ENCODE data around the gene P4HA2. TPM values are rescaled to one million over a fixed set of nuclear protein-coding genes. Genes with fewer than 3 reads are reported as not detected.
A peak's percentile ranks its signal among the peaks of the same experiment; 100 is the strongest.

The P4HA2 gene
- total RNA-seq (2021; fragmentation: NEBNext Ultra II Directional; extraction: Animal tissue kit (Norgen Biotek cat#: 25700)): 7.4 and 8.2 TPM in 2 replicates
- polyA plus RNA-seq (2011; rRNA removed): 8.9 and 9.3 TPM in 2 replicates
- polyA plus RNA-seq (2011; cell fraction: cytosol; rRNA removed): 11.6 TPM
- 13.6 TPM for polyA plus RNA-seq (2011; cell fraction: nucleus; rRNA removed)
- polyA plus RNA-seq (2012, experiment 1 of 2): 8.6 to 11.1 TPM (median 10.7 TPM) in 4 replicates
- polyA plus RNA-seq (2012, experiment 2 of 2): 4.2 TPM
- 9.8 TPM for polyA plus RNA-seq (2013, experiment 1 of 2)
- 9.3 TPM for polyA plus RNA-seq (2013, experiment 2 of 2)
- 14.1 and 18.4 TPM in 2 replicates for polyA minus RNA-seq (2011; rRNA and poly(A)+ RNA removed)
- 5.3 TPM for polyA minus RNA-seq (2011; cell fraction: cytosol; rRNA and poly(A)+ RNA removed)
- polyA minus RNA-seq (2011; cell fraction: nucleus; rRNA and poly(A)+ RNA removed): 6.9 TPM
- long read RNA-seq, experiment 1, partial matches to known transcripts: 1 of 2 reads
- long read RNA-seq, experiment 1, other reads (novel, unspliced or antisense): 1 of 2 reads
- long read RNA-seq, experiment 2, partial matches to known transcripts: 0 of 2 reads
- long read RNA-seq, experiment 2, other reads (novel, unspliced or antisense): 2 of 2 reads

- H3K27ac ChIP-seq (ENCODE audit: low read depth, low read length): no peak within 1 kb of the TSS; the same call in 1 of the 2 replicates
- H2BK20ac ChIP-seq (ENCODE audit: low read length): no peak within 1 kb of the TSS
- H3K4me2 ChIP-seq (ENCODE audit: insufficient read depth in 1 of 2, low read depth in 2 of 2, low read length in 2 of 2): peak within 1 kb of the TSS; percentile 75 to 80
- DNase-seq (ENCODE audit: low read depth in 1 of 2, low spot score in 2 of 2) (peak; percentile 46 to 86), FAIRE-seq (no peak)
- H4K20me1 ChIP-seq (replicated peaks in 1 of 2; ENCODE audit: control insufficient read depth in 1 of 2, insufficient read depth in 2 of 2, low read length in 2 of 2): peaks cover 0 to 1% of the 10 kb centered on the region in 2 experiments
- H3K14ac ChIP-seq (ENCODE audit: insufficient read length): no peak within 1 kb of the TSS
- H3K4me3 ChIP-seq (ENCODE audit: extremely low read depth in 1 of 4, insufficient read depth in 2 of 4, low read depth in 3 of 4, low read length in 4 of 4): peak within 1 kb of the TSS; percentile 57 to 77 (median 60)
- H3K27me3 ChIP-seq (replicated peaks in 1 of 4; ENCODE audit: control insufficient read depth in 3 of 4, extremely low read depth in 1 of 4, insufficient read depth in 3 of 4, low read length in 3 of 4): peaks cover 3 to 22% (median 20%) of the 10 kb centered on the region in 4 experiments
- H2BK120ac ChIP-seq (replicated peaks; ENCODE audit: low read depth, low read length): no peak within 1 kb of the TSS
- H4K91ac ChIP-seq (replicated peaks; ENCODE audit: insufficient read length, low read length): no peak within 1 kb of the TSS
- H3K23ac ChIP-seq (ENCODE audit: insufficient read length): no peak within 1 kb of the TSS
- H3K4me1 ChIP-seq (replicated peaks in 1 of 4; ENCODE audit: control insufficient read depth in 3 of 4, insufficient read depth in 4 of 4, low read length in 3 of 4): peaks cover 0 to 7% (median 5%) of the 10 kb centered on the region in 4 experiments; a peak in 4 of 7 replicates
- no peak within 1 kb of the TSS for H3K56ac ChIP-seq (replicated peaks; ENCODE audit: insufficient read length, low read depth, low read length)
- no peaks in the 10 kb centered on the region for H3K9me3 ChIP-seq (ENCODE audit: insufficient read depth in 2 of 2, low read depth in 1 of 2, low read length in 1 of 2)
- H4K8ac ChIP-seq (ENCODE audit: extremely low read depth, insufficient read depth, low read length): peak within 1 kb of the TSS; percentile 88; the same call in 1 of the 2 replicates
- peak within 1 kb of the TSS; percentile 1; the same call in 1 of the 2 replicates for H2BK12ac ChIP-seq (ENCODE audit: low read depth, low read length)
- H2BK5ac ChIP-seq (ENCODE audit: low read depth, low read length): no peak within 1 kb of the TSS; the same call in 1 of the 2 replicates
- no peaks in the 10 kb centered on the region for H3K79me2 ChIP-seq (ENCODE audit: control insufficient read depth in 1 of 2, insufficient read depth in 2 of 2, low read length in 2 of 2)
- no peak within 1 kb of the TSS for H3K4ac ChIP-seq (replicated peaks; ENCODE audit: insufficient read length, low read depth, low read length)
- H3K79me1 ChIP-seq (ENCODE audit: low read depth, low read length): no peaks in the 10 kb centered on the region
- peak within 1 kb of the TSS; percentile 71; the same call in 1 of the 2 replicates for H3K18ac ChIP-seq (ENCODE audit: extremely low read depth, low read length)
- H3K23me2 ChIP-seq (ENCODE audit: low read depth, low read length): peaks cover 5% of the 10 kb centered on the region
- peak within 1 kb of the TSS; percentile 63 for H2AFZ ChIP-seq (ENCODE audit: low read length)
- no peak within 1 kb of the TSS for H2AK5ac ChIP-seq (ENCODE audit: low read depth, low read length)
- H3K9ac ChIP-seq (replicated peaks in 1 of 4; ENCODE audit: extremely low read depth in 1 of 4, low read depth in 3 of 4, low read length in 3 of 4): peak within 1 kb of the TSS in 3 of 4 experiments; percentile 5 to 25 (median 23); a peak in 4 of 7 replicates
- POLR2A ChIA-PET (ENCODE audit: partially characterized antibody): interaction anchor here (0.9 to 3.3 kb wide), 7 partner anchors 10 to 95 kb away, joined by 3 to 11 read pairs (median 3); partner anchors contain the start of gene SLC22A4
- CTCF ChIA-PET (ENCODE audit: partially characterized antibody): interaction anchor here (0.6 to 4.3 kb wide), 15 partner anchors 8 to 823 kb away, joined by 3 to 39 read pairs (median 3); no protein-coding TSS in a partner anchor
- H3K36me3 ChIP-seq (ENCODE audit: control insufficient read depth in 2 of 4, insufficient read depth in 4 of 4, low read length in 3 of 4): no peaks in the 10 kb centered on the region
- H4K5ac ChIP-seq (ENCODE audit: insufficient read length, low read depth, low read length): peak within 1 kb of the TSS; percentile 57
- 2% methylated on average over 36 of the region's 92 CpGs; no CpG with 5 or more reads in 1 of the 2 experiments for WGBS, 2 experiments (ENCODE audit: extremely low coverage in 1 of 2, insufficient coverage in 1 of 2, insufficient read length in 1 of 2, insufficient replicate concordance in 2 of 2, low coverage in 1 of 2, low lambda C conversion rate in 2 of 2, missing lambda C conversion rate in 1 of 2)
- H2BK15ac ChIP-seq (ENCODE audit: low read length): no peak within 1 kb of the TSS
- TF ChIP-seq BACH1 (IDR thresholded peaks at IDR 0.05; ENCODE audit: low read length) (no peak), POLR2AphosphoS5 (IDR thresholded peaks at IDR 0.05; ENCODE audit: low read depth, low read length) (no peak), TEAD4 (IDR thresholded peaks at IDR 0.05; ENCODE audit: low read depth, low read length) (no peak), YY1 (IDR thresholded peaks at IDR 0.05; ENCODE audit: low read depth, low read length) (no peak), EP300 (IDR thresholded peaks at IDR 0.05; ENCODE audit: borderline replicate concordance in 1 of 2, low read depth in 2 of 2, low read length in 2 of 2) (no peak), KDM5A (IDR thresholded peaks at IDR 0.05; ENCODE audit: low read length) (no peak), SUZ12 (IDR thresholded peaks at IDR 0.05; ENCODE audit: low read length) (no peak), GTF2F1 (IDR thresholded peaks at IDR 0.05; ENCODE audit: borderline replicate concordance, low read depth, low read length) (no peak)
Observed at GRCh38 chr5:132227485-132228240, at the start of gene P4HA2. Gene P4HA2 (minus strand): TSS chr5:132227853. CDS start chr5:132218626, 9,227 bp downstream.

All from H1 (cell line).